ENCODE results near the gene RNU5D-1.
"Not testable (repeated sequence)": the region's sequence is repeated elsewhere in the genome, so short reads cannot be mapped to it uniquely, and the experiment has no call there.

Gene RNU5D-1

GRCh38 chr1:44730741-44731512 is at the start of gene RNU5D-1:
Gene RNU5D-1 (minus strand): TSS chr1:44731170.
- peak; percentile 87 for DNase-seq

- no peak for DNase-seq
These were observed 49.7 kb upstream of the RNU5D-1 start for GRCh38 chr1:44780583-44781121.

GRCh38 chr1:44778705-44779576 is 48.0 kb upstream of the RNU5D-1 start:
- no peak for DNase-seq

- no peak for DNase-seq
These were observed 47.1 kb upstream of the RNU5D-1 start for GRCh38 chr1:44777969-44778635.

GRCh38 chr1:44777547-44777946 is 46.6 kb upstream of the RNU5D-1 start:
- no peak for DNase-seq

GRCh38 chr1:44776730-44777068 is 45.7 kb upstream of the RNU5D-1 start:
- no peak for DNase-seq

GRCh38 chr1:44775930-44776729 is 45.2 kb upstream of the RNU5D-1 start:
- DNase-seq, result peak; percentile 32

- DNase-seq, result peak; percentile 84
These were observed 44.3 kb upstream of the RNU5D-1 start, which contains the start of gene RPS8 for GRCh38 chr1:44775078-44775929. Gene RPS8 (plus strand): TSS chr1:44775540. CDS start chr1:44775597, 57 bp downstream.

GRCh38 chr1:44766421-44766820 is 35.5 kb upstream of the RNU5D-1 start:
- DNase-seq, result not testable (repeated sequence)

GRCh38 chr1:44760876-44761275 is 29.9 kb upstream of the RNU5D-1 start:
- DNase-seq, result no peak

- no peak for DNase-seq
These were observed 28.1 kb upstream of the RNU5D-1 start for GRCh38 chr1:44759077-44759476.

- no peak for DNase-seq
These were observed 26.4 kb upstream of the RNU5D-1 start for GRCh38 chr1:44757420-44757819.

- DNase-seq, result no peak
These were observed 16.9 kb upstream of the RNU5D-1 start for GRCh38 chr1:44747878-44748277.

- DNase-seq, result no peak
These were observed 12.2 kb upstream of the RNU5D-1 start for GRCh38 chr1:44743211-44743610.

- no peak for DNase-seq
These were observed 9.2 kb upstream of the RNU5D-1 start for GRCh38 chr1:44740179-44740617.

GRCh38 chr1:44739307-44740178 is 8.6 kb upstream of the RNU5D-1 start, which contains the start of gene KIF2C:
Gene KIF2C (plus strand): TSS chr1:44739837. CDS start chr1:44739933, 96 bp downstream.
- peak; percentile 92 for DNase-seq

- DNase-seq, result not testable (repeated sequence)
These were observed 8.0 kb upstream of the RNU5D-1 start for GRCh38 chr1:44738953-44739306.

GRCh38 chr1:44735992-44736391 is 5.0 kb upstream of the RNU5D-1 start:
- no peak for DNase-seq

- DNase-seq, result no peak
These were observed 2.8 kb upstream of the RNU5D-1 start for GRCh38 chr1:44733784-44734183.

- no peak for DNase-seq
These were observed 2.4 kb upstream of the RNU5D-1 start for GRCh38 chr1:44733365-44733764.

Measured in activated CD4-positive, alpha-beta T cell treated with anti-CD3 and anti-CD28 coated beads for 1 hour (primary cell).